ENCODE data around the gene VGLL4.

Gene VGLL4

GRCh38 chr3:11661052-11661656, 17.4 kb upstream of the VGLL4 start:
- no peak for TF ChIP-seq GATA2 (IDR thresholded peaks at IDR 0.05; ENCODE audit: low read depth, low read length)
- no peak for TF ChIP-seq GATA3 (IDR thresholded peaks at IDR 0.05; ENCODE audit: low read depth, low read length)

DNA sequence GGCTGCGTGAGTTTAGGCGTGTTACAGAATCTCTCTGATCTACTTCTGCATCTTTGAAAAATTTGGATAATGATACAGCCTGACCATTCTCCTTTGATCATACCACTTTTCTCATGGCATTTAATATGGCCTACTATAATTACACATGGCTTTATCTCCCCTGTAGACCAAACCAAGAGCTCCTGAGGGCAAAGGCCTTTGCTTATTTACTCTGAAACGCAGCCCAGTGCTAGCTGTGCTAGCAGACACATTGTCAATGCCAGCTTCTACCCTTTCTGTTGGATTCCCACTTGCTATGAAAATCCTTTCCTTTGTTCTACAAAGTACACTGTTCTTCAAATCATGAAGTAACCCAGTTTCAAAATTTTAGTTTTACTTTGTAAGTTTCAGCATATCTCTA, 16.5 kb upstream of the VGLL4 start:
- no peak for TF ChIP-seq GATA3 (IDR thresholded peaks at IDR 0.05; ENCODE audit: low read depth, low read length)
- TF ChIP-seq GATA2 (IDR thresholded peaks at IDR 0.05; ENCODE audit: low read depth, low read length): no peak; the same call in 1 of the 2 replicates

GRCh38 chr3:11658180-11658579, 14.5 kb upstream of the VGLL4 start:
- TF ChIP-seq GATA3 (IDR thresholded peaks at IDR 0.05; ENCODE audit: low read depth, low read length): no peak
- no peak for TF ChIP-seq GATA2 (IDR thresholded peaks at IDR 0.05; ENCODE audit: low read depth, low read length)

DNA sequence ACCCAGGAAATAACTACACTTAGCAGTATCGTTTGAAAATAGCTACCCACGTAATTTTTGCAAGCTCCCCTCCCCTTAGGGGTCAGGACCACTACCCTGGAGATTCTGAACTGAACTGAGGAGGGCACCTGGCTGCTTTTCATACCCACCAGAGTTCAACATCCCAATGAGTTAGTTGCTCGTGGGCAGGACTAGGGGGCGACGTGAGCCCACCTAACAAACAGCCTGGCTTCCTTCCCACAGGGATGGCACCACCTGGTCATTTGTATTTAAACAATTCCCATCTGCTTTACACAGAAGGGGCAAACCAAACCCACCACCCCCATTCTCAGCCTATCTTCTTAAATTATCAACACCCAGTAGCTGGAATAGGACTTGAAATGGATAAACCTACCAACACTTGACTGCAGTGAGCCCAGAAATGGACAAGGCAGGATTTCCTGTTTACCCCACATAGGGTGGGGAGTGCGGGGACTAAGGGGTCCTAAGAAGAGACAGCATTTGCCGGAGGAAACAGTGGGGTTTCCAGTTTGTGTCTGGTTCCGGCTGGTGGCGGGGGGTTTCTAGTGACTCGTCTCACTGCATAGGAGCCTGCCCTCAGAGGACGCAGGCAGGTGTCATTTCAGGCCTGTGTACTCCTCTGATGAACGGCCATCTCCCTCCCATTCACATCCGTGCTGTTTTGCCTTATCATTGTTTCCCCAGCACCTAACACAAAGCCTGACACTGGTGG, 11.6 kb upstream of the VGLL4 start:
- no peak for TF ChIP-seq GATA2 (IDR thresholded peaks at IDR 0.05; ENCODE audit: low read depth, low read length)
- TF ChIP-seq GATA3 (IDR thresholded peaks at IDR 0.05; ENCODE audit: low read depth, low read length): no peak

- no peak for TF ChIP-seq GATA3 (IDR thresholded peaks at IDR 0.05; ENCODE audit: low read depth, low read length)
- no peak for TF ChIP-seq GATA2 (IDR thresholded peaks at IDR 0.05; ENCODE audit: low read depth, low read length)
Measured at GRCh38 chr3:11654166-11654565, 10.5 kb upstream of the VGLL4 start.

DNA sequence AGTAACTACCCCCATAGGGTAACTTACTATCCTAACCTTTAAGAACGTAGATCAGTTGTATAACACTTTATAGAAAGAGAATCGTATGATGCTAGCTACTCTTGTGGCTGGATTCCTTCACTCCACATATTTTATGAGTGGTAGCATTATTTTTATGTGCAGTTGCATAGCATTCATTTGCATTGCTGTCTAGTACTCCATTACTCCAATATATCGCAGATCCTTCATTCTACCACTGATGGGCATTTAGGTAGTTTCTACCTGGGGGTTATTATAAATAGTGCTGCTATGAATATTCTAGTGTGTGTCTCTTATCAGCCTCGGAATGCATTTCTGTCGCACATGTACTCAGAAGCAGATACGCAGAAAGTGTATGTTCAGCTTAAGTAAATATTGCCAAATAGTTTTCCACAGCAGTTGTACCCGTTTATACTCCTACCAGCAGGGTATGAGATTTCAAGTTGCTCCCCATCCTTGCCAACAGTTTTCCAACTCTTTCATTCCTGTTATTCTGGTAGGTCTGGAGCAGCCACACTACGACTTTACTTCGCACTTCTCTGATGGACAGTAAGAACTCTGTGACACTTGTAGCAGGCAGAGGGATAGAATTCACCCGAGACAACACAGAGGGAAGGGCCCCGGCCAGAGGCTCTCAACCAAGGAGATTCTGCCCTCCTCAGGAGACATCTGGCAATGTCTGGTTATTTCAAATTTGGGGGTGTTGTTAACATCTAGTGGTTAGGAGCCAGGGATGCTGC, 9.8 kb upstream of the VGLL4 start:
- no peak for TF ChIP-seq GATA2 (IDR thresholded peaks at IDR 0.05; ENCODE audit: low read depth, low read length)
- TF ChIP-seq GATA3 (IDR thresholded peaks at IDR 0.05; ENCODE audit: low read depth, low read length): no peak

DNA sequence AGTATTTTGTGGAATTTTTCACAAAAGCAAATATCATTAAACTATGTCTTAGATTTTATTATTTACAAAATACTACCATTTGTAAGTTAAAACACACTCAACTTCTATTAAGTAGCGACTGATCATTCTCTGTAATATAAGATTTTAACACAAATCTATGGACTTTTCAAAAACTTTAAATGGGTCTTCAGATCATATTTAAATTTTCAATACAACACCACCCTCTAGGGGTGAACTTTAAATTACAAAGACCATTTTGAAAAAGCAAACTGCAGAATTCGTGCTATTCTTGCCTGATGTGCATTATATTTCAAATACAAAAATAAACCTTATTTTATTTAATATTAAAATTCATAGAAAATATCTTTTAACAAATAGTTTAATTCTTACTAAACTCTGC, 8.2 kb upstream of the VGLL4 start:
- TF ChIP-seq GATA3 (IDR thresholded peaks at IDR 0.05; ENCODE audit: low read depth, low read length) (no peak), GATA2 (IDR thresholded peaks at IDR 0.05; ENCODE audit: low read depth, low read length) (no peak)

DNA sequence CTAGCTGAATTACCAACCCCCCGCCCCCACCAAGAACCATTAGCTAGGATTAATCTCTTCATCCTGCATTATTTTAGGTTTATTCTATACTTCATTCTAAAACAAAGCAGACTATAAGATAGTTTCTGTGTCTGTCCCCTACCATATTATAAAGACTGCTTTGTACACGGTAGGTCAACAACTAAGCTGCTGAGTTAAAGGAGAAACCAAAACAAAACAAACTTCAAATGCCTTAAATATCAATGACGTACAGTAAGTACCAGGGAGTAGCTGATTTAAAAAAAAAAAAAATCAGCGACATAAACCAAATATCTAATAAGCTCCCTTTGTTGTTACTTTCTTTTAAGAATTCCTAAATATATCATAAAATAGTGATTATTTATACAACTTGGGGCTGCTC, 7.8 kb upstream of the VGLL4 start:
- no peak for TF ChIP-seq GATA2 (IDR thresholded peaks at IDR 0.05; ENCODE audit: low read depth, low read length)
- TF ChIP-seq GATA3 (IDR thresholded peaks at IDR 0.05; ENCODE audit: low read depth, low read length): no peak

- TF ChIP-seq GATA3 (IDR thresholded peaks at IDR 0.05; ENCODE audit: low read depth, low read length): no peak
- no peak for TF ChIP-seq GATA2 (IDR thresholded peaks at IDR 0.05; ENCODE audit: low read depth, low read length)
Measured at GRCh38 chr3:11650391-11650790, 6.7 kb upstream of the VGLL4 start.

- TF ChIP-seq GATA2 (IDR thresholded peaks at IDR 0.05; ENCODE audit: low read depth, low read length): no peak
- no peak for TF ChIP-seq GATA3 (IDR thresholded peaks at IDR 0.05; ENCODE audit: low read depth, low read length)
Measured at GRCh38 chr3:11648735-11649134, 5.0 kb upstream of the VGLL4 start.

GRCh38 chr3:11643201-11643603, 513 bp downstream of the VGLL4 start:
- TF ChIP-seq GATA3 (IDR thresholded peaks at IDR 0.05; ENCODE audit: low read depth, low read length) (no peak), GATA2 (IDR thresholded peaks at IDR 0.05; ENCODE audit: low read depth, low read length) (no peak)

DNA sequence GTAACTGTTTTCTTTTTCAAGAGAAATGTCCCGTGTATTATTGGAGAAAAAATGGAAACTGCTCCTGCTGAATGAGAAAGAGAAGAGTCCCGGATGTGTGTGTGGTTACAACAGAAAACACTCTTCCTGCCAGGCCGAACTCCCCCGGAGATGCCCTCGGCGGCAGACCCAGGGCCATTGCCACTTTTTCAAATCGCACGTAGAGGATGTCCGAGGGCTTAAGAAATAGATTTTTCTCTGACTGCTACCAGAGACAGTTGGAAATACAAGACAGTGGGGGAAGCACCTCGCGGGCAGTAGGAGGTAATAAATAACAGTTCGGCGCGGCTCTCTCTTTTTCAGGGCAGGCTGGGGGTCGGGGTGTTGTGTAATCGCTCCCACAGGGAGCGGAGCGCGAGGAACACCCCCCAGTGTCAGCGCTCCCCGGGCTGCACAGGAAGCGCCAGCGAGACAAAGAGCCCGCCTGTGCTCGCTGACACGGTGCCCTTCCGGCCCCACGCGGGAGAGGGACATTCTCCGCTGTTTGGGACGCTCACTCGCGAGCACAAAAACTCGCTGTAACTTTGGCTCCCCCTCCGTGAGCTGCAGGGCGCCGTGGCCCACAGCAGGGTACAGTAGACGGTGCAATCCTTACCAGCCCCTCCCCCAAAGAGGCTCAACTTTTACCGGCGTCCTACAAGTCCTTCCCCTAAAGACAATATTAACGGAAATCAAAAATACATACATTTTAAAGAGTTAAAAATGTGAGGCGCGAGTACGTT, 1.1 kb downstream of the VGLL4 start:
- TF ChIP-seq GATA2 (IDR thresholded peaks at IDR 0.05; ENCODE audit: low read depth, low read length): no peak
- no peak for TF ChIP-seq GATA3 (IDR thresholded peaks at IDR 0.05; ENCODE audit: low read depth, low read length)

GRCh38 chr3:11641683-11642430, 1.9 kb downstream of the VGLL4 start:
- TF ChIP-seq GATA2 (IDR thresholded peaks at IDR 0.05; ENCODE audit: low read depth, low read length) (no peak), GATA3 (IDR thresholded peaks at IDR 0.05; ENCODE audit: low read depth, low read length) (0 out of 2 replicates have a peak, but pooled peaks have one; percentile 14)
